SK-N-SH (cell line): ENCODE results near the gene RIMS1.

ENCODE experiments used
- CTCF ChIP-seq: fragments of 200-600 bp; sonication (generic); IDR thresholded peaks from 2 replicates; pipeline ENCODE4 v1.6.1; 2017; ENCODE audit warnings: antibody characterized with exemption, mild to moderate bottlenecking, moderate library complexity
- FOSL2 ChIP-seq: IDR thresholded peaks from 2 replicates; pipeline ENCODE4 v1.4.0; 2012; ENCODE audit warnings: low read depth, mild to moderate bottlenecking, moderate library complexity, borderline replicate concordance
- JUND ChIP-seq: IDR thresholded peaks from 2 replicates; pipeline ENCODE4 v1.4.0; 2012
- MAX ChIP-seq: IDR thresholded peaks from 2 replicates; pipeline ENCODE4 v1.4.0; 2012; ENCODE audit warnings: low read depth
- POLR2AphosphoS5 ChIP-seq: IDR thresholded peaks from 2 replicates; pipeline ENCODE4 v1.6.1; 2012; ENCODE audit warnings: low read depth, low read length
- RAD21 ChIP-seq: IDR thresholded peaks from 2 replicates; pipeline ENCODE4 v1.6.1; 2012; ENCODE audit warnings: mild to moderate bottlenecking, low read length
- TAF1 ChIP-seq: IDR thresholded peaks from 2 replicates; pipeline ENCODE4 v1.6.1; 2012; ENCODE audit warnings: low read depth, mild to moderate bottlenecking, low read length, moderate library complexity, borderline replicate concordance
- TCF12 ChIP-seq: IDR thresholded peaks from 2 replicates; pipeline ENCODE4 v1.4.0; 2012
- YY1 ChIP-seq: IDR thresholded peaks from 2 replicates; pipeline ENCODE4 v1.4.0; 2012; ENCODE audit warnings: low read depth, mild to moderate bottlenecking
- TF ChIP-seq, protein P1 (sequence below): IDR thresholded peaks from 2 replicates; pipeline ENCODE4 v1.4.0; 2012; ENCODE audit warnings: low read depth, borderline replicate concordance

DNA sequence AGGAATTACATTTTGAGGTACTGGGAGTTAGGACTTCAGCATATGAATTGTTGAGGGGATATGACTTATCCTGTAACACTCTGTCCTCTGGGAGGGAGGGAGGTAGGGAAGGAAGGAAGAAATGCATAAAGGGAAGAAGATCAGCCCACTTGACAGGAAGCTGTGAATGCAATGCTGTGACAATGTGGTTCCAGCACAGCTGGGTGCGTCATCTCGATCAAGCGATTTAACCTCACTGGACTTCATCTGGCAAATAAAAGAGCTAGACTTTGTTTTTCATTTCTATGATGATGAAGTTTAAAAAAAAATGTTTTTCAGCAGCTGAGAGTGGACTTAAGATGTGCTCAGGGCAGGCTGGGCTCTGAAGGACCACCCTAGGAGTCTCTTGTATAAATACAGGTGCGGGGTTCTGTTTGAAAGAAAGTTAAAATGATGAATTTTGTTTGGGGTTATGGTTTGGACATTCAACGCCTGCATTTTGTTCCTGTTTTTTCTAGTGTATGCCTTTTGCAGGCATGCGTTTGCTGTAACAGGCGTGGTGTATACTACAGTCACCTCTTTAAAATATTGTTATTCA is 178.1 kb downstream of the RIMS1 start:
- TF ChIP-seq FOSL2 (no peak), CTCF (no peak), POLR2AphosphoS5 (no peak), TAF1 (no peak), JUND (no peak), RAD21 (no peak), MAX (no peak), TCF12 (no peak), YY1 (no peak)
- TF ChIP-seq, protein P1, sequence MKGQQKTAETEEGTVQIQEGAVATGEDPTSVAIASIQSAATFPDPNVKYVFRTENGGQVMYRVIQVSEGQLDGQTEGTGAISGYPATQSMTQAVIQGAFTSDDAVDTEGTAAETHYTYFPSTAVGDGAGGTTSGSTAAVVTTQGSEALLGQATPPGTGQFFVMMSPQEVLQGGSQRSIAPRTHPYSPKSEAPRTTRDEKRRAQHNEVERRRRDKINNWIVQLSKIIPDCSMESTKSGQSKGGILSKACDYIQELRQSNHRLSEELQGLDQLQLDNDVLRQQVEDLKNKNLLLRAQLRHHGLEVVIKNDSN = no peak
